HG03159 (cell line): ENCODE results near the gene LTA4H.

Experiments used
- ATAC-seq: cut with Tn5 transposase; IDR thresholded peaks from one replicate; pipeline ENCODE4 v1.9.1; 2021; ENCODE audit warnings: mild to moderate bottlenecking, moderate library complexity; ENCODE audit not compliant: unreplicated experiment

The LTA4H gene

DNA sequence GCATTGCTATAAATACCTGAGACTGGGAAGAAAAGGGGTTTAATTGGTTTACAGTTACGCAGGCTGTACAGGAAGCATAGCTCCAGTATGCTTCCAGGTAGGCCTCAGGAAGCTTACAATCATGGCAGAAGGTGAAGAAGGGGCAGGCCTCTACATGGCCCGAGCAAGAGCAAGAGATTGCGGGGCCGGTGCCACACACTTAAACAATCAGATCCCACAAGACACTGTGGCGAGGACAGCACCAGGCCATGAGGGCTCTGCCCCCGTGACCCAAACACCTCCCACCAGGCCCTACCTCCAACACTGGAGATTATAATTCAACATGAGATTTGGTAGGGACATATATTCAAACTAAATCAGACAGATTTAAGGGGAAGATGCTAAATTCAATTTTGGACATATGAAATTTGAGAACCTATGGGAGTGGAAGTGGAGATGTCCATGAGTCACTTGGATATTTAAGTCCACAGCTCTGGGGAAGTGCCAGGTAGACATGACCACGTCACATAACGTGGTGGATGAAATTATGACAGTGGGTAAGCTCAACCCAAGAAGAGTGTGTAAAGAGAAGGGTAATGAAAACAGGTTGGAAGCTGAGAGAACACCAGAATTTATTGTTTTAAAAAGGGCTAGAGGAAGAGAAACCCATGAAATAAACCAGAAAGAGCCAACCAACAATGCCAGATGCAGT, 1.5 kb upstream of the LTA4H start:
- no peak for ATAC-seq

DNA sequence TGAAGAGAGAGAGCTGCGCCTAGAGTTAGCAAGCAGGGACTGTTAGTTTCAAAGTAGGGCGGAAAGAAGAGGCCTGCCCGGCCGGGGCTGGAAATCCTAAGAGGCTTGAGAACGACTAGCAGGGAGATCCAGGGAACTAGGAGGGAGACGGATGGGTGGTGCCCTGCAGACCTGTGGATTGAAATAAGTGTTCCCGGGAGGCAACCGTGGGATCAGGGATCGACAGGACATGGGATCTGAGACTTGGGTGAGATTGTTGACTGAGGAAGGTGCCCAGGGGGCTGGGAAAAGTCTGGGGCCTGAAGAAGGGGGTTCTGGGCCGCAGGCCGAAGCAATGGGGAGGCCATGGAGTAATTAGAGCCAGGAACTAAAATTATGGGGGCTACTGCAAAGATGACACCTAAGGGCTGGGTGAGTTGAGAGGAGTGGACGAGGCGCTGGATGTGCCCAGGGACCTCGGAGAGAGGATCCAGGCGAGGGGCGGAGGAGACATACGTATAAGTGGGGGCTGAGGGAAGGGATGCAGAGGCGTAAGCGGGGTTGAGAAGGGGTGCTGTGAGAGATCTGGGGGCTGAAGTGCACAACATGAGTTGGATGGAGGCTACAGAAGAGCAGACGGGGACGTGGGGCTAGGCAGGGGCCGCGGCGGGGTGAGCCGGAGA, 635 bp downstream of the LTA4H start:
- ATAC-seq, result peak; percentile 18

DNA sequence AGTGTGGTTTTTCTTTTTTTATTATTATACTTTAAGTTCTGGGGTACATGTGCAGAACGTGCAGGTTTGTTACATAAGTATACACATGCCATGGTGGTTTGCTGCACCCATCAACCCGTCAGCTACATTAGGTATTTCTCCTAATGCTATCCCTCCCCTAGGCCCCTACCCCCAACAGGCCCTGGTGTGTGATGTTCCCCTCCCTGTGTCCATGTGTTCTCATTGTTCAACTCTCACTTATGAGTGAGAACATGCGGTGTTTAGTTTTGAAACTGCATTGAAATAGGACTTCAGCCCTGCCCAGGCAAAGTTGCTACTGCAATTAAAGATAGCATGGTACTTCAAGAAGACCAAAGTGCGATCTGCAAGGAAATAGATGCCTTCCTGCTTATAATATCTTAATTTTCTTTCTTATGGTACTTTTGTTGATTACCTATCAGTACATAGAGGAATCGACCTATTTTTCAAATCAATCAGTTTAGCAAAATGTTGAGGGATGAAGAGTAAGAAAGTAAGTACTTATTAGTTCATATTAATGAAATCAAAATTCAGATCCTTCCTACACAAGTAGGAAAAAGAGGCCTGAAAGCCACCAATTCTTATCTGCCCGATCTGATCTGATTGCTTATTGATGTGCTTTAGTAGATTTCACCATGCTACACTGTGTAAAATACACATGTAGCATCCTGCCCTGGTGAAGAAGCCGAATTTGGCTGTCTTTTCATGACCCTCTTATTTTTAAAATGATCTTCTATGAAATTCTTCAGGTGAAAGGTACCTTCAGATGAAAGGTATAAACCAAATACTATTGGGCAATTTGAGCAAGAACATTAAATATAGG, 1.6 kb downstream of the LTA4H start:
- no peak for ATAC-seq

DNA sequence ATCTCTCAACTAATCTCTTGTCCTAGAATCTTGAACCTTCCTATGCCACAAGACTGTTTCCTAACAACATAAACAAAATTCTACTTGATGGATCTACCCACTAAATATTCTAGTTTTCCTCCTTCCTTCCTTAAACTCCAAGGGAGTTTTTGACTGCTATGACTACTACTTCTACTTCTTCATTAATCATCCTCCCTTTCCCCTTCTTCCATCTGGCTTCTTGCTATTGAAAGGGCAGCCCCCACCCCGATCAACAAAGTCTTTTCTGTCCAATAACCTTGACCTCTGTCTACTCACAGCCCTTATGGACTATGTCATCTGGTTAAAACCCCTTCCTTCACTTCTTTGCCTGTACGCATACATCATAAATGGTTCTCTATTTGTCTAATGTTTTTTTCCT, 5.6 kb downstream of the LTA4H start:
- ATAC-seq, result no peak

DNA sequence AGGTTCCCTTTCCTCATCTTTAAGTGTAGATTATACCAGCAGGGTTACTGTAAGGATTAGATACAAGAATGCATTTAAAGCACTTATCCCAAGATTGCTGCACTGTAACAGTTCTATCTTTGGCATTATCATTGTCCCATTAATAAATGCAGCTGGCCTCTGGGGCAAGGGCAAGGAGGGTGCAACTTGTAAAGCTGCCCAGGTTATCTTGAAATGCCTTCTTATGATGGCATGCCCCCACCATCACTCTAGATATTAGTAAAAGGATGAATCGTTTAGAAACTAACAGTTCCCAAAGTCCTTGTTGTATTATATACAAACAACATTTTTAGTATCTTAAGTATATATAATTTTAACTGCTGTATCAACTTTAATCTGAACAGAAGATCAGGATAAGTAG, 6.8 kb downstream of the LTA4H start:
- no peak for ATAC-seq

DNA sequence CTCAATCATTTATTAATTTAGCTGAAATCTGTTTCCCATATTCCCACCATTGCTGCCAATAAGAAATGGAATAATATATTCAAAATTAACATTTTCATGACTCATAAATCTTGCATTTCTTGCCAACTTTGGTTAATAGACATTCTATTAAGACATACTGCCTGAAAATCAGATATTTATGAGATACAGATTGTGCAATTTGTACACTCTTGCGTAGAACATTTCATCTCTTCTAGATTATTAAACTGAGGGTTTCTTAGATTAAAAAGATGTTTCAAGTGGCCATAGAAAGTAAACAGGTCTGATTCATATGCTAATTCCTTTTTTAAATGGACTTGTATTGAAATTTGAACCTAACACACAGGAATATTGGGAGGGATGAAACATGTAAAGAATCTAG, 9.1 kb downstream of the LTA4H start:
- no peak for ATAC-seq

DNA sequence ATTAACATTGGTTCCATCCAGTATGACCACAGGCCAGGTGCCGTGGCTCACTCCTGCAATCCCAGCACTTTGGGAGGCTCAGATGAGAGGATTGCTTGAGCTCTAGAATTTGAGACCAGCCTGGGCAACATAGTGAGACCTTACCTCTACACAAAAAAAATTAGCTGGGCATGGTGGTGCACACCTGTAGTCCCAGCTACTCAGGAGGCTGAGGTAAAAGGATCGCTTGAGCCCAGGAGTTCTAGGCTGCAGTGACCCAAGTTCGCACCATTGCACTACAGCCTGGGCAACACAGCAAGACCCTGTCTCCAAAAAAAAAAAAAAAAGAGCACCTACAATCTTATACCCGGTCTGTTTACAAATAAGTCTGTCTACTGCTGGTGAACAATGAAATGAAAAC, 9.9 kb downstream of the LTA4H start:
- no peak for ATAC-seq

DNA sequence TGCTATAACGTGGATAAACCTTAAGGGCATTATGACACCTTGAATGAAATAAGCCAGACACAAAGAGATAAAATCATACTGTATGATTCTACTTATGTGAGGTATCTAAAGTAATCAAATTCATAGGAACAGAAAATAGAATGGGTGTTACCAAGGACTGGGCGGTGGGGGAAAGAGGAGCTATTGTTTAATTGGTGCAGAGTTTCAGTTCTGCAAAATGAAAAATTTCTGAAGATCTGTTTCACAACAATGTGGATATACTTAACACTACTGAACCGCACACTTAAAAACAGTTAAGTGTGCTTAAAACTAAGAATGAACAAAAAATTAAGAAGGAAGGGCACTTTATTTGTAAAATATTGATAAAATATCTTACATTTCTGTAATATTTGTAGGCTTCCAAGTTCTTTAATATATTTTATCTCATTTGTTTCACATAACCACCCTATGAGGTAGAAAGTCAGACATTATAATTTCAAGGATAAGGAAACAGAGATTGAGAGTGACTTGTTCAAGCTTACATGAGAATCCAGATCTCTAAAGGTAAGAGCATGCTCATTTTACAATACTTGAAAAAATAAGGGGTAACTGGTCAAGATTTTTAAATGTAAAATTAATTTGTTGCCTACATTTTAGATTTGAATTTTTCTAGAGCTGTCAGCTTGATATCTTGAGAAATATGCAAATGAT, 14.9 kb downstream of the LTA4H start:
- peak; percentile 98 for ATAC-seq

DNA sequence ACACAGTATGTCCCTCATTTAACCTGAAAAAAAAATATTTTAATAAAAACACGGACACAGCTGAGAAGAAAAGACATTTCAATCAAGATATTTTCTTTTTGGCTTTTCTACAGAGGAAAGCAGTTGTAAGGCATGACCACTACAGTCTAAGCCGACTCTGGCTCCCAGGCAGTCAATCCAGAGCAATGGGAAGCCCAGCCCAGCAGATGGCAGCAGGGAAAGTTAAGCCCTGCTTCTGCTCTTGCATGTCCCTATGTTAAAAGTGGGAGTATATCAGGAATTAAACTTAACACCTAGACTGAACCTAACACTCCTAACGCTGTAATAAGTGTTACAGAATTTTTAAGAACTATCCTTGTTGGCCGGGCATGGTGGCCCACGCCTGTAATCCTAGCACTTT, 19.7 kb downstream of the LTA4H start:
- no peak for ATAC-seq

DNA sequence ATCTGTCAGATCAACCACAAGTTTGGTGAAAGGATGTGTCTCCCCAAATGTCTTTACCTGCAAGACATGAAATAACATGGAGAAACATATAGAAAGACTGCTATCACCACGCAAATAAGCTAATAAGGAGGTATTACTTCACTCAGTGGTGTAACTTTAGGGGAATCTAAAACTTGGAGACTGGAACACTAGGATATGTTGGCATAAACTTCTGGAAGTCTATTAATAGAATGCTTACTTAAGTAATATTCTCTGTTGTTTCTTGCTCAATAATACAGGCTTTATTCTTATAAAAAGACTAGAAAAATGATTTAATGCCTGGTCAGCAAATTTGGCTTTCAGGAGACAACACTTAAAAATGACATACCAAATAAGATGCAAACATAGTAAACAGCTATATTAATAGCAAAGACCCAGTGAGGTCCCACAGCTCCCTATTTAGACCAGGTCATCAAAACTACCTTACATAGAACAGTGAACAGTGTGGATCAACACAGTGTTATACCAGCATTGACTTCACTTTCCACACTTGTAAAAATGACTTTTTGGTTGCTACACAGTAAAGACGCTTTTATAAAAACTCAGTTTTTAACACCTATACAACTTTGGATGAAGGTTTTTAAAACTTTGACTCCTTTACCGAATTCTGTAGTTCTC, 20.3 kb downstream of the LTA4H start:
- no peak for ATAC-seq

DNA sequence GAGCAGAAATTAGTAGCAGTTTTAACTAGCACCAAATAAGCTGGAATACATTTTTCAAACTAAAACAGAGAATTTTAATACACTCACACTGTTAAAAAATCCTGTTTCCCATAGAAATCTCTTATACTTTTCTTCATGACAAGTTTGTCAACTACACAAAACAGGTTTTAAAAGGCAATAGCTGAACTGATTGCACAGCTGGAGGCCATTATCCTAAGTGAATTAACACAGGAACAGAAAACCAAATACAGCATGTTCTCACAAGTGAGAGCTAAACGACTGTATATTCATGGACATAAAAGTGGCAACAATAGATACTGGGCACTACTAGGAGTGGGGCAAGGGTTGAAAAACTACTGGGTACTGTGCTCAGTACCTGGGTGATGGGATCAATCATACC, 27.7 kb downstream of the LTA4H start:
- no peak for ATAC-seq

DNA sequence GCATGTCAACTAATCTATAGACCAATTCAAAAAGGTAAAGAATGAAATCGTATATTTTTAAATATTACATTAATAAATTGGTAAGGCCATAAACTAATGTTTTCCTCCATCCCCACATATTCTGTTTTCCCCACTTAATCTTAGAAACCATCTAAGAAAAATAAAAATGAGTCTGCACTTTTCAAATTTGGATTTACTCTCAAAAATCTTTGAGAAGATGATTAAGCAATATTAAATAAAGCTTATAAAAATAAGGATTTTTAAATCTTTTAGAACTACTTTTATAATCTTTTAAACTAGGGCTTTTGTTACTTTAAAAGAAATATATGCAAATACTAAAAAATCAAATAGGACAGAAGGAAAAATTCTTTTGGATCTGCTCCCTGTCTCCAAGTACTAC, 28.7 kb downstream of the LTA4H start:
- ATAC-seq, result no peak

DNA sequence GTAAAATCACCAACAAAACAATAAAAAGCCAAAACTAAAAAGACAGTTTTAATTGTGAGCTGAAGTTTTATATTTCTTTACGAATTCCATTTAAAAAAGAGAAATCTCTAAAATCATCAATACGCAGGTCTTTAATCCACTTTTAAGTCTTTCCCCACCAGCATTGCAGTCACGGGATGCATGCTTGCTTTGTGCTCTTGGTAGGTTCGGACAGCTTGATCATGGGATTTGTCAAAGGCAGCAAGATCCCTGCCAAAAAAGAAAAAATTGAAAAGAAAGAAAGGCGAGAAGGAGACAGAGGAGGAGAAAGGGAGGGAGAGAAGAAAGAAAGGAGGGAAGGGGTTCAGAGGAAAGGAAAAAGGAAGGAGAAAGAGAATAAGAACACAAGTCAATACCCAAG, 34.5 kb downstream of the LTA4H start:
- no peak for ATAC-seq

DNA sequence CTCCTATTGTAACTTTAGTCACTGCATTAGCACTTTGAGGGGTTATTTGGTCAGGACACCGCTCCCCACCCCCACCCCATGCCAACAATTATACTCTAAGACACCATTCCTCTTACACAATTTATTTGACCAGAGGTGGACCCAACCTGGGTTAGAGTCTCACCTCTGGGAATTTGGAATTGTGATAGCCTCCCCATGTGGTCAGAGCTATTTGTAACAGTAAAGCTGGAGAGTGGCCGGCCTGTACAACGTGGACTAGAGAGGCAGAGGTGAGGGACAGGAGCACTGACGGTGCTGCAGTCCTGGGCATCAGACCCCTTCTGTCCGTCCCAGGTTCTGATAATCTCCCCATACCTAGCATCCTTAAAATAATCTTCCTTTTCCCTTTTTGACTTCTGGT, 35.9 kb downstream of the LTA4H start:
- no peak for ATAC-seq

DNA sequence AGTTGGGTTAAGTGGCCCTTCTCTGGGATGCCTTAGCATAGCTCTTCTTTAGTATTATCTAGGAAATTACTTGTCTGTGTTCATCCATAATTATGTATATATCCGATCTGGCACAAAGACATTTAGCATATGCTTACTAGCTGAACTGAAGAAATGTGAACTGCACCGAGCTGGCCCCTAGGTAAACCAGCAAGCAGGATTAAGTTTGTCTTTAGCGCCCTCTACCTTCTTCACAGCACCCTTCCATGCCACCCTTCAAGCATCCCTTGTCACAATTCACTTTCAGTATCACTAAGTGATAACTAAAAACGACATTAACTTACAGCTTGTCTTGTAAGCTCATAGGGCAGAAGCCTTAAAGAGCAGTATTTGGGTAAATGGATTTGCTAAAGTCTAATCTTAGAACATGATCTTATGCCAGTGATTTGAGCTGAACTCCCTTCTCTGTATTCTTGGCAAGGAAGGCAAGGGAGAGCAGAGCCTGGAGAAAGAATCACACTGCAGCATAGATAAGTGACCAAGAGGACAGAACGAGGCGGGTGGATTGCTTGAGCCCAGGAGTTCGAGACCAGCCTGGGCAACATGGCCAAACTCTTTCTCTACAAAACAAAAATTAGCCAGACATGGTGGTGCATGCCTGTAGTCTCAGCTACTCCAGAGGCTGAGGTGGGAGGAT, 36.6 kb downstream of the LTA4H start:
- peak; percentile 99 for ATAC-seq

DNA sequence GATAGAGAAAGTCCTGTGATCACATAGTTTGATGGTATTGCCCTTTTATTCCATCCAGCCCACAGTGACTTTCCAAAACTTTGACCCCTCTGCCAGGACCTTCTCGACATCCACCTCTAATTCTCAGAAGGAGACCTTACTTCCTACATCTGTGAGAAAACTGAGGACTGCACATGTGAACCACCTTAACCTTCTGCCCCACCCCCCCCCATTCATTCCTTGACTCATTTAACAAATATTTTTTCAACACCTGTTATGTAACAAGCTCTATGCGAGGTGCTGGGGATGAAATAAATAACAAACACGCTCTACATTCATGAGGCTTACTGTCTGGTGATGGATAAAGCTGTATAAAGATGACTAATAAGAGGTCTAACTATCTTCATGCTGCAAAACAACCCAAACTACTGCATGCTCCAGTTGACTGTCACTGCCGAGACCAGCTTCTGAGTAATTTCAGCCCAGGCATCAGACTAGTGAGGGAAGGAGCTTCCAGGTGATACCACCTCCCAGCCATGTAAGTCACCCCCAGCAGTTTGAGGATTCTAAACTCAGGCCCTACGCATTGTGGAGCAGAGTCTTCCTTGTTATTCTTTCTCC, 37.4 kb downstream of the LTA4H start:
- no peak for ATAC-seq

DNA sequence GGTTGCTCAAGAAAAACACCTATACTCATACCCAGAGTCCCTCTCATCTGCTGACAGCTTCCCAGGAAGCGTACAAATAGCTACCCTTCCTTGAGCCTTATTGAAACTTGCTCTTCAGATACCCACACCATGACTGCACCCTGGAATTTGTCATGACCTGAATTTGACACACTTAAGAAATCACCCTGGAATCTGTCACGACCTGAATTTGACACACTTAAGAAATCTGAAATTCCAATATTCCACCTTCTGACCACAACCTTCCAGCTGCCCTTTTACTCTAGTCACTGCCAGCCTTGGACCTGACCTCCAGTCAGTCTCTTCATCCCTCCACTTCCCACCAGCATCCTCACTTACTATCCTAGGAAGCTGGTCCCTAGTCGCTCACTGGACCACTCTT, 38.1 kb downstream of the LTA4H start:
- ATAC-seq, result no peak

DNA sequence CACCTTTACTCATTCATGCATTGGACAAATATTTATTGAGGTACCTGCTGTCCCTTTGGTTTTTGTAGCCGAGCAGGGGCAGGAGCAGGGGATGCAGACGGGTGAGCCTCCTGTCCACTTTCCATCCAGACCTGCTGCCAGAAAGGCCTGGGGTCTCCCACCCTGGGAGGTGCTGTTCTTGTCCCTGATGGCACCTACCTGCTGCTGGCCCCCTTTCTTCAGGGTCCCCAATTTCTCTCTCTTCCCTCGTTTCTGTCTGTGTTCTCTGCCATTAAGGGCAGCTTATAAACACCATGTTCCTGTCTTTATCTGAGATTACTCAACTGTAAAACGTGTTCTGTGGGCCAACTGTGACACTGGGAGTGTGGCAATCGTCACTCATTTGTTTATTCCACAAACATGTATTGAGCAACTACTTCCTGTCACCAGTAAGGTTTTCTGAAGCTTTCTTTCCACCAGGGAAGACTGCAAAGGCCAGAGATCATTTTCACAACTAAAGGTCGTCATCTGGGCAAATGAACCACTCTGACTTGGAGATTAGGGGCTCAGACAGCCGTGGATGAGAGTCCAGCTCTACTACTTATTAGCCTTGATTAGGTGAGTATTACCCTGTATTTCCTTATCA, 39.2 kb downstream of the LTA4H start, which contains the start of gene HAL:
TSS of gene HAL (minus strand) at position 311 of the 625 bp plus-strand sequence. CDS start 434 bp downstream, outside the sequence.
- no peak for ATAC-seq
